GM10266 (cell line): ENCODE measurements around the gene THAP5.

Source experiments
- DNase-seq: peaks from one replicate; pipeline ENCODE4 v3.0.0; 2012; ENCODE audit errors: extremely low spot score
- CTCF ChIP-seq: IDR thresholded peaks from 2 replicates; pipeline ENCODE4 v1.5.1; 2012; ENCODE audit warnings: mild to moderate bottlenecking, low read depth; ENCODE audit not compliant: control insufficient read depth, insufficient read depth; ENCODE audit errors: missing control alignments

Gene THAP5

GRCh38 chr7:108569381-108570145 lies at the start of gene THAP5, which contains the start of gene DNAJB9:
TSS of gene THAP5 (minus strand) at chr7:108569706. CDS start at chr7:108569569, 137 bp downstream.
TSS of gene DNAJB9 (plus strand) at chr7:108569874. CDS start at chr7:108571727, 1,853 bp downstream.
- DNase-seq: peak; percentile 91
- no peak for TF ChIP-seq CTCF

GRCh38 chr7:108618056-108618455 lies 48.5 kb upstream of the THAP5 start:
- no peak for TF ChIP-seq CTCF
- no peak for DNase-seq

GRCh38 chr7:108614896-108615295 lies 45.4 kb upstream of the THAP5 start:
- TF ChIP-seq CTCF: no peak
- DNase-seq: no peak

GRCh38 chr7:108613949-108614381 lies 44.5 kb upstream of the THAP5 start:
- DNase-seq: no peak
- TF ChIP-seq CTCF: no peak

- DNase-seq: peak; percentile 24
- TF ChIP-seq CTCF: peak; percentile 59
Observed at GRCh38 chr7:108613147-108613948, 43.8 kb upstream of the THAP5 start.

GRCh38 chr7:108611268-108611667 lies 41.8 kb upstream of the THAP5 start:
- no peak for TF ChIP-seq CTCF
- no peak for DNase-seq

GRCh38 chr7:108609643-108610042 lies 40.1 kb upstream of the THAP5 start:
- no peak for DNase-seq
- TF ChIP-seq CTCF: no peak
